SK-N-MC (cell line): ENCODE results near the gene SPHK1.
"Not testable (repeated sequence)": the region's sequence is repeated elsewhere in the genome, so short reads cannot be mapped to it uniquely, and the experiment has no call there.

Experiments used
- DNase-seq: peaks from one replicate; pipeline ENCODE4 v3.0.0-alpha.2; 2011; ENCODE audit warnings: low read depth, low spot score
- H3K27ac ChIP-seq: fragments of 200-600 bp; sonication (generic); 2 replicates; pipeline ENCODE4 v1.5.1; 2016; ENCODE audit warnings: mixed run types
- H3K36me3 ChIP-seq: fragments of 200-600 bp; sonication (generic); 2 replicates; pipeline ENCODE4 v1.6.1; 2017; ENCODE audit warnings: antibody characterized with exemption, low read length, mixed read lengths; ENCODE audit not compliant: insufficient read depth
- H3K4me3 ChIP-seq: fragments of 200-600 bp; sonication (generic); 2 replicates; pipeline ENCODE4 v1.5.1; 2016
- H3K9ac ChIP-seq: fragments of 200-600 bp; sonication (generic); 2 replicates; pipeline ENCODE4 v1.8.0; 2017; ENCODE audit warnings: mixed run types, mixed read lengths; ENCODE audit not compliant: insufficient read length
- H3K9me3 ChIP-seq: fragments of 200-600 bp; sonication (generic); 2 replicates; pipeline ENCODE4 v1.6.1; 2017; ENCODE audit warnings: low read depth, mild to moderate bottlenecking, antibody characterized with exemption, low read length, moderate library complexity, mixed read lengths
- EZH2 ChIP-seq: fragments of 200-600 bp; sonication (generic); IDR thresholded peaks from one replicate; pipeline ENCODE4 v1.6.1; 2017; ENCODE audit warnings: antibody characterized with exemption
- FOXP2 ChIP-seq: optimal IDR thresholded peaks from 2 replicates; pipeline ENCODE3; 2011; ENCODE audit warnings: mild to moderate bottlenecking, moderate library complexity; ENCODE audit not compliant: insufficient read depth; ENCODE audit errors: extremely low read length, control extremely low read depth
- POLR2AphosphoS5 ChIP-seq: IDR thresholded peaks from 2 replicates; pipeline ENCODE4 v1.6.1; 2012; ENCODE audit warnings: mild to moderate bottlenecking, low read depth, low read length, borderline replicate concordance

The SPHK1 gene

DNA sequence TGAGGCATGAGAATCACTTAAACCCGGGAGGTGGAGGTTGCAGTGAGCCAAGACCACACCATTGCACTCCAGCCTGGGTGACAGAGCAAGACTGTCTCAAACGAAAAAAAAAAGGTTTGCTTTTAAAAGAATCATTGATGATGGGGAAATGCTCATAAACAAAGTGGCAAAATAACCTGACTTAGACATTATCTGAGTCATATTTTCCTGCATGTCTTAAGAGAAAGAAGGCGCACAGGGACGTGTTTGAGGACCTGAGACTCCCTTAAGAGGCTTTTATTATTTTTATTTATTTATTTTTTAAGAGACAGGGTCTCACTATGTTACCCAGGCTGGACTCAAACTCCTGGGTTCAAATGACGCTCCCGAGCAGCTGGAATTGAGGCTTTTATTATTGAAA lies 25.0 kb upstream of the SPHK1 start:
- no peak overlapping the region for H3K4me3 ChIP-seq
- no peaks in the 10 kb centered on the region for H3K9me3 ChIP-seq
- no peak overlapping the region for H3K9ac ChIP-seq
- no peaks in the 10 kb centered on the region for H3K36me3 ChIP-seq
- TF ChIP-seq POLR2AphosphoS5: no peak
- TF ChIP-seq EZH2: no peak
- no peak for TF ChIP-seq FOXP2
- no peak for DNase-seq
- H3K27ac ChIP-seq: no peak overlapping the region

- H3K4me3 ChIP-seq, H3K27ac ChIP-seq, H3K36me3 ChIP-seq, H3K9me3 ChIP-seq, H3K9ac ChIP-seq, DNase-seq: not testable (repeated sequence)
These were observed 24.6 kb upstream of the SPHK1 start for GRCh38 chr17:76359776-76360175.

DNA sequence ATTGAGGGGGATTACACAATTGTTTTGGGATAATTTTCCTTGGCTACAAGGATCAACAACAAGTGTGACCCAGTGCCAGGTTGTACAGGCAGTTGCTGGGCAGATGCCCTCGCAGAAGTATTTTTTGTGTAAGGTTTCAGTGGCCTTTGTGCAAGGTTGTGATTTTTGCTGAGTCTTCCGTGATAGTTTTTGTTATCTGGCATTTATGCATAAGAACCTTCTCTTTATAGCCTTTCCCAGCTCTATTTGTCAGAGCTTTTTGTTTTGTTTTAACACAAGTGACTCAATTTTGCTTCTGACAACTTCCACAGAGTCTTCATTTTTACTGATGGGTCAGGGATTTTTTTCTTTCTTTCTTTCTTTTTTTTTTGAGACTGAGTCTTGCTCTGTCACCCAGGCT lies 23.9 kb upstream of the SPHK1 start:
- Histone ChIP-seq H3K9ac (no peak overlapping the region), H3K4me3 (no peak overlapping the region), H3K27ac (no peak overlapping the region; the same call in 1 of the 2 replicates), H3K9me3 (no peaks in the 10 kb centered on the region), H3K36me3 (no peaks in the 10 kb centered on the region)
- TF ChIP-seq EZH2 (no peak), FOXP2 (no peak), POLR2AphosphoS5 (no peak)
- DNase-seq: no peak

- H3K4me3 ChIP-seq: no peak overlapping the region
- H3K9me3 ChIP-seq: no peaks in the 10 kb centered on the region
- TF ChIP-seq EZH2: no peak
- no peak for TF ChIP-seq POLR2AphosphoS5
- TF ChIP-seq FOXP2: no peak
- no peak overlapping the region for H3K27ac ChIP-seq
- H3K36me3 ChIP-seq: no peaks in the 10 kb centered on the region
- no peak for DNase-seq
- H3K9ac ChIP-seq: no peak overlapping the region
These were observed 21.1 kb upstream of the SPHK1 start for GRCh38 chr17:76363107-76363842.

GRCh38 chr17:76365256-76365903 lies 19.0 kb upstream of the SPHK1 start:
- Histone ChIP-seq H3K4me3 (no peak overlapping the region), H3K9ac (no peak overlapping the region), H3K27ac (no peak overlapping the region), H3K36me3 (no peaks in the 10 kb centered on the region), H3K9me3 (no peaks in the 10 kb centered on the region)
- no peak for DNase-seq
- no peak for TF ChIP-seq FOXP2
- no peak for TF ChIP-seq POLR2AphosphoS5
- TF ChIP-seq EZH2: no peak

DNA sequence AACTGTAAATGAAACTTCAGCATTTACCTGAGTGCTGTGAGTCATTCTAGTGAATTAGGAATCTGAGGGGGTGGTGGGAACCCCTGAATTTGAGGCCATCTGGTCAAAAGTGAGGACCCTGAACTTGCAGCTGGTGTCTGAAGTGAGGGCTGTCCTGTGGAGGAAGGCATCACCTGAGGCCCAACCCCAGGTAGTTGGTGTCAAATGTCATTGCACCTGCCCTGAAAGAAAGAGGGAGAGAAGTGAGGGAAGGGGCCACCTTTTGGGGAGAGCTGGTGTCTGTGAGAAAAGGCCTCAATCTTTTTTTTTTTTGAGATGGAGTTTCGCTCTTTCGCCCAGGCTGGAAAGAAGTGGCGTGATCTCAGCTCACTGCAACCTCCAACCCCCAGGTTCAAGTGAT lies 18.2 kb upstream of the SPHK1 start:
- TF ChIP-seq POLR2AphosphoS5 (no peak), EZH2 (no peak), FOXP2 (no peak)
- Histone ChIP-seq H3K9ac (no peak overlapping the region), H3K36me3 (no peaks in the 10 kb centered on the region), H3K9me3 (no peaks in the 10 kb centered on the region), H3K27ac (no peak overlapping the region), H3K4me3 (no peak overlapping the region)
- no peak for DNase-seq

DNA sequence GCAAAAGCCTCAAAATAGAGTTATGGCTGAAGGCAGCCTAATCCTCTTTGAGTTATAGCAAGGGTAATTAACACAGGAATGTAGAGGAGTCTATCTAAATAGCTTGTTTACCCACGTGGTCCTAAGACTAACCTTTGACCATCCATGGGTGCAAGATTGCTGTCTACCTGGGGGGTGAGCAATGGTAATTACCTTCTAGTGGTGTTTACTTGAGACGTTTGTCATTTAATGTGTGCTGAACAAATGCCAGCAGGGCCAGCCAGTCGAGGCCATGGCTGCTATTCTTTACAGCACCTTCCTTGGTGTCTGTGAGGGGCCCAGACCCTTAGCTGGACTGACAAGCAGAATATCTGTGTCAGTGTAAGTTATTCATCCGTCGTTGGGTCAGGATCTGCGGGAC lies 16.8 kb upstream of the SPHK1 start:
- peak overlapping the region; percentile 98 for H3K27ac ChIP-seq
- H3K36me3 ChIP-seq: no peaks in the 10 kb centered on the region
- no peak for TF ChIP-seq FOXP2
- no peak for TF ChIP-seq POLR2AphosphoS5
- TF ChIP-seq EZH2: no peak
- H3K4me3 ChIP-seq: peak overlapping the region; percentile 15; the same call in 1 of the 2 replicates
- peak overlapping the region; percentile 37 for H3K9ac ChIP-seq
- H3K9me3 ChIP-seq: no peaks in the 10 kb centered on the region
- no peak for DNase-seq

- Histone ChIP-seq H3K27ac (peak overlapping the region; percentile 98), H3K9ac (peak overlapping the region; percentile 70), H3K9me3 (no peaks in the 10 kb centered on the region), H3K36me3 (no peaks in the 10 kb centered on the region), H3K4me3 (peak overlapping the region; percentile 80)
- TF ChIP-seq EZH2 (no peak), FOXP2 (peak; percentile 87), POLR2AphosphoS5 (peak; percentile 75)
- peak; percentile 96 for DNase-seq
These were observed 15.9 kb upstream of the SPHK1 start for GRCh38 chr17:76368545-76368944.

- no peaks in the 10 kb centered on the region for H3K9me3 ChIP-seq
- no peak for TF ChIP-seq POLR2AphosphoS5
- no peak for TF ChIP-seq FOXP2
- no peak for TF ChIP-seq EZH2
- H3K4me3 ChIP-seq: peak overlapping the region; percentile 80
- peak overlapping the region; percentile 70 for H3K9ac ChIP-seq
- no peaks in the 10 kb centered on the region for H3K36me3 ChIP-seq
- peak overlapping the region; percentile 98 for H3K27ac ChIP-seq
- no peak for DNase-seq
These were observed 15.0 kb upstream of the SPHK1 start for GRCh38 chr17:76369379-76369778.
